HEK293 (cell line): ENCODE data around the gene ISL2.

ENCODE experiments used
- BCL11A ChIP-seq: fragments of 450-650 bp; formaldehyde crosslinking; IDR thresholded peaks from 2 replicates; pipeline ENCODE4 v1.5.1; 2016; ENCODE audit warnings: low read depth, missing biosample characterization, missing genetic modification characterization
- MEIS1 ChIP-seq: sonication (generic); formaldehyde crosslinking; IDR thresholded peaks from 2 replicates; pipeline ENCODE4 v1.8.1; 2022; ENCODE audit warnings: missing genetic modification reagents, mild to moderate bottlenecking, borderline replicate concordance
- MZF1 ChIP-seq: fragments of 450-650 bp; formaldehyde crosslinking; IDR thresholded peaks from 2 replicates; pipeline ENCODE4 v1.5.1; 2017; ENCODE audit warnings: missing biosample characterization, missing genetic modification characterization, borderline replicate concordance
- PRDM10 ChIP-seq: fragments of 450-650 bp; formaldehyde crosslinking; IDR thresholded peaks from 2 replicates; pipeline ENCODE4 v1.5.1; 2016; ENCODE audit warnings: missing biosample characterization, missing genetic modification characterization
- SALL2 ChIP-seq: fragments of 450-650 bp; formaldehyde crosslinking; IDR thresholded peaks from 2 replicates; pipeline ENCODE4 v1.5.0; 2017; ENCODE audit warnings: missing biosample characterization, mild to moderate bottlenecking, missing genetic modification characterization, borderline replicate concordance
- SETDB1 ChIP-seq: IDR thresholded peaks from one replicate; pipeline ENCODE4 v1.6.1; 2017; ENCODE audit warnings: mild to moderate bottlenecking, low read length, moderate library complexity, mixed read lengths; ENCODE audit not compliant: insufficient read length
- SP2 ChIP-seq: fragments of 450-650 bp; formaldehyde crosslinking; IDR thresholded peaks from 2 replicates; pipeline ENCODE4 v1.5.1; 2016; ENCODE audit warnings: missing biosample characterization, missing genetic modification characterization
- TCF7L2 ChIP-seq: IDR thresholded peaks from 2 replicates; pipeline ENCODE4 v1.6.1; 2011; ENCODE audit warnings: low read depth, mild to moderate bottlenecking, inconsistent platforms, low read length, moderate library complexity, borderline replicate concordance
- YY2 ChIP-seq: fragments of 450-650 bp; formaldehyde crosslinking; IDR thresholded peaks from 2 replicates; pipeline ENCODE4 v1.5.1; 2016; ENCODE audit warnings: missing biosample characterization, missing genetic modification characterization
- ZBTB1 ChIP-seq: fragments of 450-650 bp; formaldehyde crosslinking; IDR thresholded peaks from 2 replicates; pipeline ENCODE4 v1.5.1; 2016; ENCODE audit warnings: missing biosample characterization, missing genetic modification characterization
- ZBTB48 ChIP-seq: fragments of 450-650 bp; formaldehyde crosslinking; IDR thresholded peaks from 2 replicates; pipeline ENCODE4 v1.5.1; 2016; ENCODE audit warnings: missing biosample characterization, missing genetic modification characterization
- ZNF133 ChIP-seq: fragments of 450-650 bp; formaldehyde crosslinking; IDR thresholded peaks from 2 replicates; pipeline ENCODE4 v1.5.1; 2016; ENCODE audit warnings: missing biosample characterization, missing genetic modification characterization
- ZNF302 ChIP-seq: fragments of 450-650 bp; formaldehyde crosslinking; IDR thresholded peaks from 2 replicates; pipeline ENCODE4 v1.5.1; 2016; ENCODE audit warnings: missing biosample characterization, missing genetic modification characterization, low read depth
- ZNF335 ChIP-seq: fragments of 450-650 bp; formaldehyde crosslinking; conservative IDR thresholded peaks from 2 replicates; pipeline ENCODE4 v1.5.1; 2016; ENCODE audit warnings: missing biosample characterization, missing genetic modification characterization
- ZNF341 ChIP-seq: fragments of 450-650 bp; formaldehyde crosslinking; IDR thresholded peaks from 2 replicates; pipeline ENCODE4; 2016; ENCODE audit warnings: low read depth, missing biosample characterization, missing genetic modification characterization
- ZNF37A ChIP-seq: fragments of 450-650 bp; IDR thresholded peaks from 2 replicates; pipeline ENCODE4 v1.5.1; 2018; ENCODE audit warnings: missing biosample characterization, missing genetic modification characterization
- ZNF394 ChIP-seq: fragments of 450-650 bp; formaldehyde crosslinking; IDR thresholded peaks from 2 replicates; pipeline ENCODE4 v1.5.1; 2016; ENCODE audit warnings: missing biosample characterization, missing genetic modification characterization, mild to moderate bottlenecking, moderate library complexity, borderline replicate concordance
- ZNF426 ChIP-seq: fragments of 450-650 bp; formaldehyde crosslinking; IDR thresholded peaks from 2 replicates; pipeline ENCODE4 v1.5.1; 2017; ENCODE audit warnings: missing biosample characterization, missing genetic modification characterization, mild to moderate bottlenecking, inconsistent platforms, moderate library complexity
- ZNF433 ChIP-seq: fragments of 450-650 bp; formaldehyde crosslinking; IDR thresholded peaks from 2 replicates; pipeline ENCODE4 v1.5.1; 2016; ENCODE audit warnings: missing biosample characterization, missing genetic modification characterization, low read depth
- ZNF449 ChIP-seq: fragments of 450-650 bp; formaldehyde crosslinking; IDR thresholded peaks from 2 replicates; pipeline ENCODE4 v1.5.1; 2017; ENCODE audit warnings: missing biosample characterization, mild to moderate bottlenecking, missing genetic modification characterization, moderate library complexity
- ZNF530 ChIP-seq: fragments of 450-650 bp; formaldehyde crosslinking; IDR thresholded peaks from 2 replicates; pipeline ENCODE4 v1.5.1; 2016; ENCODE audit warnings: low read depth, missing biosample characterization, missing genetic modification characterization
- ZNF544 ChIP-seq: fragments of 450-650 bp; formaldehyde crosslinking; IDR thresholded peaks from 2 replicates; pipeline ENCODE4 v1.5.0; 2017; ENCODE audit warnings: missing biosample characterization, missing genetic modification characterization
- ZNF571 ChIP-seq: fragments of 450-650 bp; formaldehyde crosslinking; IDR thresholded peaks from 2 replicates; pipeline ENCODE4 v1.5.0; 2017; ENCODE audit warnings: missing biosample characterization, missing genetic modification characterization
- ZNF629 ChIP-seq: fragments of 450-650 bp; formaldehyde crosslinking; IDR thresholded peaks from 2 replicates; pipeline ENCODE4 v1.5.1; 2017; ENCODE audit warnings: missing biosample characterization, missing genetic modification characterization
- ZNF747 ChIP-seq: fragments of 450-650 bp; formaldehyde crosslinking; IDR thresholded peaks from 2 replicates; pipeline ENCODE4 v1.5.1; 2016; ENCODE audit warnings: missing biosample characterization, missing genetic modification characterization
- ZNF76 ChIP-seq: fragments of 450-650 bp; formaldehyde crosslinking; IDR thresholded peaks from 2 replicates; pipeline ENCODE4; 2016; ENCODE audit warnings: low read depth, missing biosample characterization, missing genetic modification characterization, borderline replicate concordance
- ZNF837 ChIP-seq: fragments of 450-650 bp; formaldehyde crosslinking; IDR thresholded peaks from 2 replicates; pipeline ENCODE4 v1.5.1; 2016; ENCODE audit warnings: missing biosample characterization, missing genetic modification characterization
- ZSCAN30 ChIP-seq: fragments of 450-650 bp; IDR thresholded peaks from 2 replicates; pipeline ENCODE4 v1.5.1; 2018; ENCODE audit warnings: missing biosample characterization, mild to moderate bottlenecking, missing genetic modification characterization, moderate library complexity
- ZXDB ChIP-seq: fragments of 450-650 bp; formaldehyde crosslinking; IDR thresholded peaks from 2 replicates; pipeline ENCODE4 v1.5.1; 2016; ENCODE audit warnings: missing biosample characterization, missing genetic modification characterization
- TF ChIP-seq, protein P1 (sequence below): fragments of 450-650 bp; formaldehyde crosslinking; IDR thresholded peaks from 2 replicates; pipeline ENCODE4; 2016; ENCODE audit warnings: missing biosample characterization, missing genetic modification characterization
- TF ChIP-seq, protein P2 (sequence below): fragments of 450-650 bp; formaldehyde crosslinking; IDR thresholded peaks from 2 replicates; pipeline ENCODE4 v1.5.1; 2016; ENCODE audit warnings: missing biosample characterization, missing genetic modification characterization, borderline replicate concordance

ISL2 gene

GRCh38 chr15:76327191-76328105 is 9.1 kb upstream of the ISL2 start (continued):
- TF ChIP-seq ZBTB48 (tag by site-specific recombination) (no peak), ZBTB1 (tag by site-specific recombination) (no peak), ZNF544 (tag by site-specific recombination) (no peak), ZNF747 (tag by site-specific recombination) (no peak), ZNF133 (tag by site-specific recombination) (no peak), SP2 (tag by site-specific recombination) (no peak), ZNF449 (tag by site-specific recombination) (no peak), ZNF76 (tag by site-specific recombination) (no peak), YY2 (tag by site-specific recombination) (no peak), ZNF433 (tag by site-specific recombination) (no peak), ZSCAN30 (tag by site-specific recombination) (no peak), ZNF37A (no peak), BCL11A (tag by site-specific recombination) (no peak), PRDM10 (tag by site-specific recombination) (peak; percentile 93), TCF7L2 (no peak), MEIS1 (CRISPR knock-in tag) (no peak), ZNF394 (no peak), ZNF335 (tag by site-specific recombination) (peak; percentile 99), ZNF302 (tag by site-specific recombination) (no peak), ZNF837 (tag by site-specific recombination) (no peak), SALL2 (tag by site-specific recombination) (no peak), ZNF530 (tag by site-specific recombination) (no peak), SETDB1 (no peak), MZF1 (tag by site-specific recombination) (no peak), ZNF341 (tag by site-specific recombination) (no peak), ZXDB (tag by site-specific recombination) (peak; percentile 63; the same call in 1 of the 2 replicates), ZNF426 (tag by site-specific recombination) (no peak), ZNF629 (tag by site-specific recombination) (peak; percentile 47), ZNF571 (tag by site-specific recombination) (no peak)
- TF ChIP-seq, protein P1, sequence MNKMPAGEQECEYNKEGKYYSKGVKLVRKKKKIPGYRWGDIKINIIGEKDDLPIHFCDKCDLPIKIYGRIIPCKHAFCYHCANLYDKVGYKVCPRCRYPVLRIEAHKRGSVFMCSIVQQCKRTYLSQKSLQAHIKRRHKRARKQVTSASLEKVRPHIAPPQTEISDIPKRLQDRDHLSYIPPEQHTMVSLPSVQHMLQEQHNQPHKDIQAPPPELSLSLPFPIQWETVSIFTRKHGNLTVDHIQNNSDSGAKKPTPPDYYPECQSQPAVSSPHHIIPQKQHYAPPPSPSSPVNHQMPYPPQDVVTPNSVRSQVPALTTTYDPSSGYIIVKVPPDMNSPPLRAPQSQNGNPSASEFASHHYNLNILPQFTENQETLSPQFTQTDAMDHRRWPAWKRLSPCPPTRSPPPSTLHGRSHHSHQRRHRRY (tag by site-specific recombination), result no peak
- TF ChIP-seq, protein P2, sequence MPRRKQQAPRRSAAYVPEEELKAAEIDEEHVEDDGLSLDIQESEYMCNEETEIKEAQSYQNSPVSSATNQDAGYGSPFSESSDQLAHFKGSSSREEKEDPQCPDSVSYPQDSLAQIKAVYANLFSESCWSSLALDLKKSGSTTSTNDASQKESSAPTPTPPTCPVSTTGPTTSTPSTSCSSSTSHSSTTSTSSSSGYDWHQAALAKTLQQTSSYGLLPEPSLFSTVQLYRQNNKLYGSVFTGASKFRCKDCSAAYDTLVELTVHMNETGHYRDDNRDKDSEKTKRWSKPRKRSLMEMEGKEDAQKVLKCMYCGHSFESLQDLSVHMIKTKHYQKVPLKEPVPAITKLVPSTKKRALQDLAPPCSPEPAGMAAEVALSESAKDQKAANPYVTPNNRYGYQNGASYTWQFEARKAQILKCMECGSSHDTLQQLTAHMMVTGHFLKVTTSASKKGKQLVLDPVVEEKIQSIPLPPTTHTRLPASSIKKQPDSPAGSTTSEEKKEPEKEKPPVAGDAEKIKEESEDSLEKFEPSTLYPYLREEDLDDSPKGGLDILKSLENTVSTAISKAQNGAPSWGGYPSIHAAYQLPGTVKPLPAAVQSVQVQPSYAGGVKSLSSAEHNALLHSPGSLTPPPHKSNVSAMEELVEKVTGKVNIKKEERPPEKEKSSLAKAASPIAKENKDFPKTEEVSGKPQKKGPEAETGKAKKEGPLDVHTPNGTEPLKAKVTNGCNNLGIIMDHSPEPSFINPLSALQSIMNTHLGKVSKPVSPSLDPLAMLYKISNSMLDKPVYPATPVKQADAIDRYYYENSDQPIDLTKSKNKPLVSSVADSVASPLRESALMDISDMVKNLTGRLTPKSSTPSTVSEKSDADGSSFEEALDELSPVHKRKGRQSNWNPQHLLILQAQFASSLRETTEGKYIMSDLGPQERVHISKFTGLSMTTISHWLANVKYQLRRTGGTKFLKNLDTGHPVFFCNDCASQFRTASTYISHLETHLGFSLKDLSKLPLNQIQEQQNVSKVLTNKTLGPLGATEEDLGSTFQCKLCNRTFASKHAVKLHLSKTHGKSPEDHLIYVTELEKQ (tag by site-specific recombination), result no peak
